ENCODE data around the gene TESK2.

- no peak for TF ChIP-seq CTCF (IDR thresholded peaks at IDR 0.05)
- TF ChIP-seq POLR2A (IDR thresholded peaks at IDR 0.05), result no peak
Observed at GRCh38 chr1:45455162-45455561, 35.8 kb downstream of the TESK2 start.

Data from Peyer's patch (tissue), 4 donors.